AG04450 (cell line): ENCODE results near the gene RASGRF1. TPM values are rescaled to one million over a fixed set of nuclear protein-coding genes. Genes with fewer than 3 reads are reported as not detected.
"Not testable (repeated sequence)": the region's sequence is repeated elsewhere in the genome, so short reads cannot be mapped to it uniquely, and the experiment has no call there.

Experiments used
- CTCF ChIA-PET: fragments of 300-600, 350-600 bp; formaldehyde crosslinking; extraction: SDS; loops from one replicate; lab custom pipeline; 2022; ENCODE audit warnings: antibody characterized with exemption, inconsistent platforms; lab: Charles Lee
- POLR2A ChIA-PET: fragments of 350-600 bp; formaldehyde crosslinking; extraction: SDS; loops from one replicate; lab custom pipeline; 2021; ENCODE audit warnings: antibody characterized with exemption, inconsistent platforms; lab: Yijun Ruan, JAX
- DNase-seq: peaks from one replicate; pipeline ENCODE4 v3.0.0-alpha.2; 2011; ENCODE audit warnings: low read depth, low spot score
- H3K27ac ChIP-seq: one replicate; pipeline ENCODE4 v1.5.1; 2012; ENCODE audit warnings: low read depth, low read length, control low read depth
- H3K27me3 ChIP-seq: one replicate; pipeline ENCODE4 v1.6.0; 2012; ENCODE audit warnings: low read length; ENCODE audit not compliant: control insufficient read depth, insufficient read depth
- H3K4me3 ChIP-seq: 2 replicates; pipeline ENCODE4 v1.5.1; 2011; ENCODE audit warnings: mild to moderate bottlenecking, low read depth, low read length, control low read depth
- H3K9me3 ChIP-seq: 2 replicates; pipeline ENCODE4 v1.5.1; 2012; ENCODE audit warnings: low read length; ENCODE audit not compliant: control insufficient read depth, insufficient read depth
- CTCF ChIP-seq: IDR thresholded peaks from 2 replicates; pipeline ENCODE4 v1.5.1; 2011; ENCODE audit warnings: low read depth, low read length, control low read depth, inconsistent platforms
- polyA plus RNA-seq: library from polyadenylated mRNA; depleted of rRNA; stranded (reverse); fragments of >200 nt; gene quantifications from 2 replicates; pipeline ENCODE4 v1.2.3, GENCODE V29; 2011

The RASGRF1 gene
- polyA plus RNA-seq, 1 experiment: 0.25 TPM

DNA sequence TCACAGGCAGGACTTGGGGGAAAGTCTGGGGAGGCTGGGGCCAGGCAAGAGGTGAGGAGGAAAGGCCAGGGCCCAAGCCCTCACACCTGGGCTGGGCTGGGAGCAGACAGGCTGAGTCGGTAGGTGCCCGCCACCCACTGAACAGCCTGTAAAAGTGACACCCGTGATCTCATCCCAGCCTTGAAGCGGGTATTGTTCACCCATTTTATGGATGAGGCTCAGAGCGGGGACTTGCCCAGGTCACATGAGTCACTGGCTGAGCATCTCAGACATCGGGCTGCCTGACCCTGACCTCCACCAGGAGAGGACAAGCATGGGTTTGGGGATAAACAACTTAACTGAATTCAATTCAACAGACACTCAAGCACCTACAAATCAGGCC lies 93.7 kb downstream of the RASGRF1 start:
- TF ChIP-seq CTCF: no peak
- CTCF ChIA-PET: interaction anchor here (1.0 kb wide), 1 partner anchor 17 kb away, joined by 3 read pairs; no protein-coding TSS in a partner anchor
- Histone ChIP-seq H3K27ac (no peak overlapping the region), H3K4me3 (no peak overlapping the region), H3K27me3 (no peaks in the 10 kb centered on the region), H3K9me3 (no peaks in the 10 kb centered on the region; the same call in 1 of the 2 replicates)
- POLR2A ChIA-PET: no interaction called here
- DNase-seq: no peak

DNA sequence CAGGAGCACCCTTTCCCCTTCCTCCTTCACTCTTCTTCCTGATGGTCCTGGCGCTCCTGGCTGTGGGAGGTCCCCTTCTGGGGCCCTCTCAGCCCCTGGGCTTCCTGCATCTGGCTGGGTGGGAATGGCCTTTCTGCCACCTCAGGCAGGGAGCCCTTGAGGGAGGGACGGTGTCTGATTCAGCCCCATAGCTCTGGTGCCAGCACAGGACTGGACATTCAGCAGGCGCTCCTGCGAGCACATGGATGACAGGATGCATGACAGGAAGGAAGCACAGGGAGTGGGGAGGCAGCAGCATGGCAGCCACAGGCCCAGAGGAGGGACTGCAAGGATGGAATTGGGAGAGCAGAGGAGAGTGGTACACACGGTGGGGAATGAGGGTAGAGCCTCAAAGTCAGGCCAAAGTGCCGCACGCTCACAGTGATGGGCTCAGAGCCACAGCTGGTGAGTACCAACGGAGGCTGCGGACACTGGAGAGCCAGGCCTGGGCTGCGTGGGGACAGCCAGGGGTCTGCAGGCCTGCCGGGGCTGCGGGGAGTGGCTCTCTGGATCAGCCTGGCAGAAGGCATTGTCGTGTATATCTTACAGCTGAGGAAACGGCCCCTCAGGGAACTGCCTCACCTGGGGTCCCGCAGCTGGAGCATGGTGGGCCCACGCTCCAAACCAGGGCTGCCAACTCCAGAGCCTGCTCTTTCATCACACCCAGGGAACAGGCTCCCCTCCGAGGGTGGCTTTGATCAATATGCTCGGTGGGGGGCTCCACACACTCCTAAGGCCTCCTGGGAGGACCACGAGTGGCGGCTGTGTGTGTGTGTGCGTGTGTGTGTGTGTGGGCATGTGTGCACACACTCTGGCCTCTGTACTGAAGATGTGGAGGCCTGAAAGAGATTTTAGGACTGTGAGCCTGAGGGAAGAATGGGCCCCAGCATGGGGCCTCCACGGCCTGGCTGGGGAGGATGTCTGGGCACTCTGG lies 94.4 kb downstream of the RASGRF1 start:
- H3K27me3 ChIP-seq: no peaks in the 10 kb centered on the region
- ChIA-PET POLR2A (no interaction called here), CTCF (interaction anchor here (1.0 kb wide), 1 partner anchor 17 kb away, joined by 3 read pairs; no protein-coding TSS in a partner anchor)

GRCh38 chr15:78995161-78995560 lies 95.4 kb downstream of the RASGRF1 start:
- H3K9me3 ChIP-seq, H3K27ac ChIP-seq, CTCF ChIA-PET, POLR2A ChIA-PET, H3K4me3 ChIP-seq, DNase-seq, H3K27me3 ChIP-seq: not testable (repeated sequence)

More for the DNA sequence above, 94.4 kb downstream of the RASGRF1 start:
- H3K4me3 ChIP-seq: no peak overlapping the region
- no peak for DNase-seq
- H3K9me3 ChIP-seq: no peaks in the 10 kb centered on the region; the same call in 1 of the 2 replicates
- no peak for TF ChIP-seq CTCF
- no peak overlapping the region for H3K27ac ChIP-seq

GRCh38 chr15:78993931-78994530 lies 96.5 kb downstream of the RASGRF1 start:
- DNase-seq: no peak
- Histone ChIP-seq H3K4me3 (no peak overlapping the region), H3K27ac (no peak overlapping the region), H3K27me3 (no peaks in the 10 kb centered on the region), H3K9me3 (no peaks in the 10 kb centered on the region; the same call in 1 of the 2 replicates)
- POLR2A ChIA-PET: no interaction called here
- no peak for TF ChIP-seq CTCF
- CTCF ChIA-PET: no interaction called here

GRCh38 chr15:78993257-78993930 lies 97.2 kb downstream of the RASGRF1 start:
- H3K9me3 ChIP-seq: no peaks in the 10 kb centered on the region; the same call in 1 of the 2 replicates
- POLR2A ChIA-PET: no interaction called here
- no peak for DNase-seq
- TF ChIP-seq CTCF: no peak
- no peak overlapping the region for H3K4me3 ChIP-seq
- CTCF ChIA-PET: no interaction called here
- H3K27me3 ChIP-seq: no peaks in the 10 kb centered on the region
- no peak overlapping the region for H3K27ac ChIP-seq
